OCI-LY1 (cell line): ENCODE results near the gene RAB6A.

Source experiments
- H2AFZ ChIP-seq: fragments of 200-600 bp; sonication (generic), shearing (Covaris generic); 2 replicates; pipeline ENCODE4 v1.6.0; 2014; ENCODE audit warnings: antibody characterized with exemption, mild to moderate bottlenecking, low read length
- H3F3A ChIP-seq: fragments of 200-600 bp; sonication (generic), shearing (Covaris generic); 2 replicates; pipeline ENCODE4 v1.6.0; 2014; ENCODE audit warnings: mild to moderate bottlenecking, antibody characterized with exemption, low read length, moderate library complexity; ENCODE audit not compliant: insufficient read depth
- H3K27ac ChIP-seq: fragments of 200-600 bp; sonication (generic); 2 replicates; pipeline ENCODE4 v1.5.1; 2014; ENCODE audit warnings: low read length, mixed run types, mild to moderate bottlenecking, low read depth; ENCODE audit not compliant: poor library complexity, severe bottlenecking
- H3K27me3 ChIP-seq: fragments of 200-600 bp; sonication (generic); 2 replicates; pipeline ENCODE4 v1.6.0; 2014; ENCODE audit warnings: antibody characterized with exemption, mild to moderate bottlenecking, low read length, moderate library complexity; ENCODE audit not compliant: insufficient read depth
- H3K36me3 ChIP-seq: fragments of 200-600 bp; sonication (generic); 2 replicates; pipeline ENCODE4 v1.6.1; 2014; ENCODE audit warnings: mild to moderate bottlenecking, antibody characterized with exemption, low read length, moderate library complexity, mixed read lengths; ENCODE audit not compliant: insufficient read depth
- H3K4me1 ChIP-seq: fragments of 200-600 bp; sonication (generic); 2 replicates; pipeline ENCODE4 v1.5.1; 2014; ENCODE audit warnings: mild to moderate bottlenecking, low read length, moderate library complexity; ENCODE audit not compliant: insufficient read depth, severe bottlenecking
- H3K4me2 ChIP-seq: fragments of 200-600 bp; sonication (generic), shearing (Covaris generic); 2 replicates; pipeline ENCODE4 v1.6.1; 2014; ENCODE audit warnings: low read length
- H3K4me3 ChIP-seq: fragments of 200-600 bp; sonication (generic); 2 replicates; pipeline ENCODE4 v1.5.1; 2014; ENCODE audit warnings: low read length, low read depth, mild to moderate bottlenecking, mixed read lengths; ENCODE audit not compliant: poor library complexity, severe bottlenecking
- H3K79me2 ChIP-seq: fragments of 200-600 bp; shearing (Covaris generic); 2 replicates; pipeline ENCODE4 v1.6.1; 2016; ENCODE audit warnings: mixed run types, low read length, mixed read lengths; ENCODE audit not compliant: insufficient read depth
- H3K9ac ChIP-seq: fragments of 200-600 bp; sonication (generic), shearing (Covaris generic); 2 replicates; pipeline ENCODE4 v1.6.1; 2014; ENCODE audit warnings: mild to moderate bottlenecking, low read length, mixed read lengths
- H3K9me2 ChIP-seq: fragments of 200-600 bp; sonication (generic), shearing (Covaris generic); 2 replicates; pipeline ENCODE4 v1.6.1; 2014; ENCODE audit warnings: low read depth, mild to moderate bottlenecking, low read length, mixed read lengths
- H3K9me3 ChIP-seq: fragments of 200-600 bp; shearing (Covaris generic); 2 replicates; pipeline ENCODE4 v1.6.1; 2014; ENCODE audit warnings: low read length, mixed read lengths
- H4K20me1 ChIP-seq: fragments of 200-600 bp; sonication (generic), shearing (Covaris generic); 2 replicates; pipeline ENCODE4 v1.6.0; 2016; ENCODE audit warnings: mild to moderate bottlenecking, low read length; ENCODE audit not compliant: insufficient read depth
- EZH2 ChIP-seq: fragments of 200-600 bp; sonication (generic), shearing (Covaris generic); IDR thresholded peaks from 2 replicates; pipeline ENCODE4 v1.8.0; 2017; ENCODE audit warnings: borderline replicate concordance, mixed run types, mild to moderate bottlenecking, antibody characterized with exemption, low read length, moderate library complexity, mixed read lengths
- TF ChIP-seq, protein P1 (sequence below): fragments of 200-600 bp; sonication (generic), shearing (Covaris generic); IDR thresholded peaks from 2 replicates; pipeline ENCODE4 v1.5.1; 2017; ENCODE audit warnings: mild to moderate bottlenecking, antibody characterized with exemption, low read length, moderate library complexity, mixed read lengths

The RAB6A gene

GRCh38 chr11:73759610-73760134, 1.2 kb downstream of the RAB6A start:
- H3K4me2 ChIP-seq: peak overlapping the region; percentile 98
- H3F3A ChIP-seq: no peaks in the 10 kb centered on the region
- H3K4me3 ChIP-seq: peak overlapping the region; percentile 97
- no peaks in the 10 kb centered on the region for H4K20me1 ChIP-seq
- TF ChIP-seq, protein P1, sequence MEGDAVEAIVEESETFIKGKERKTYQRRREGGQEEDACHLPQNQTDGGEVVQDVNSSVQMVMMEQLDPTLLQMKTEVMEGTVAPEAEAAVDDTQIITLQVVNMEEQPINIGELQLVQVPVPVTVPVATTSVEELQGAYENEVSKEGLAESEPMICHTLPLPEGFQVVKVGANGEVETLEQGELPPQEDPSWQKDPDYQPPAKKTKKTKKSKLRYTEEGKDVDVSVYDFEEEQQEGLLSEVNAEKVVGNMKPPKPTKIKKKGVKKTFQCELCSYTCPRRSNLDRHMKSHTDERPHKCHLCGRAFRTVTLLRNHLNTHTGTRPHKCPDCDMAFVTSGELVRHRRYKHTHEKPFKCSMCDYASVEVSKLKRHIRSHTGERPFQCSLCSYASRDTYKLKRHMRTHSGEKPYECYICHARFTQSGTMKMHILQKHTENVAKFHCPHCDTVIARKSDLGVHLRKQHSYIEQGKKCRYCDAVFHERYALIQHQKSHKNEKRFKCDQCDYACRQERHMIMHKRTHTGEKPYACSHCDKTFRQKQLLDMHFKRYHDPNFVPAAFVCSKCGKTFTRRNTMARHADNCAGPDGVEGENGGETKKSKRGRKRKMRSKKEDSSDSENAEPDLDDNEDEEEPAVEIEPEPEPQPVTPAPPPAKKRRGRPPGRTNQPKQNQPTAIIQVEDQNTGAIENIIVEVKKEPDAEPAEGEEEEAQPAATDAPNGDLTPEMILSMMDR: peak; percentile 7; the same call in 1 of the 2 replicates
- TF ChIP-seq EZH2: no peak
- peak overlapping the region; percentile 92 for H3K9ac ChIP-seq
- peaks cover 32% of the 10 kb centered on the region for H3K4me1 ChIP-seq
- no peaks in the 10 kb centered on the region for H3K9me2 ChIP-seq
- no peaks in the 10 kb centered on the region for H3K9me3 ChIP-seq
- no peaks in the 10 kb centered on the region for H3K27me3 ChIP-seq
- H3K79me2 ChIP-seq: peaks cover 34% of the 10 kb centered on the region
- H3K36me3 ChIP-seq: no peaks in the 10 kb centered on the region
- no peak overlapping the region for H3K27ac ChIP-seq
- no peak overlapping the region for H2AFZ ChIP-seq

GRCh38 chr11:73758451-73758850, 2.4 kb downstream of the RAB6A start:
- no peak overlapping the region for H2AFZ ChIP-seq
- no peak overlapping the region for H3K27ac ChIP-seq
- no peak overlapping the region; the same call in 1 of the 2 replicates for H3K9ac ChIP-seq
- H4K20me1 ChIP-seq: no peaks in the 10 kb centered on the region
- H3F3A ChIP-seq: no peaks in the 10 kb centered on the region
- H3K9me2 ChIP-seq: no peaks in the 10 kb centered on the region
- peaks cover 27% of the 10 kb centered on the region for H3K4me1 ChIP-seq
- H3K4me2 ChIP-seq: peak overlapping the region; percentile 98
- peaks cover 43% of the 10 kb centered on the region for H3K79me2 ChIP-seq
- no peaks in the 10 kb centered on the region for H3K27me3 ChIP-seq
- H3K4me3 ChIP-seq: peak overlapping the region; percentile 97
- TF ChIP-seq, protein P1: no peak
- no peak for TF ChIP-seq EZH2
- H3K36me3 ChIP-seq: no peaks in the 10 kb centered on the region
- no peaks in the 10 kb centered on the region for H3K9me3 ChIP-seq

GRCh38 chr11:73757598-73757997, 3.3 kb downstream of the RAB6A start:
- Histone ChIP-seq H3K9ac (no peak overlapping the region), H3K27ac (no peak overlapping the region), H3F3A (no peaks in the 10 kb centered on the region), H3K27me3 (no peaks in the 10 kb centered on the region), H3K9me3 (no peaks in the 10 kb centered on the region), H3K4me1 (peaks cover 20% of the 10 kb centered on the region), H3K36me3 (no peaks in the 10 kb centered on the region), H3K4me2 (no peak overlapping the region), H4K20me1 (no peaks in the 10 kb centered on the region), H3K4me3 (no peak overlapping the region), H3K9me2 (no peaks in the 10 kb centered on the region), H2AFZ (no peak overlapping the region), H3K79me2 (peaks cover 46% of the 10 kb centered on the region)
- TF ChIP-seq, protein P1: no peak
- TF ChIP-seq EZH2: no peak
